Stimulated activated CD8-positive, alpha-beta memory T cell treated with anti-CD3 and anti-CD28 coated beads, Interleukin-2, amount 100 ng/mL, for 1 hour (primary cell): Measurements from ENCODE around the gene TFEC.
"Not testable (repeated sequence)": the region's sequence is repeated elsewhere in the genome, so short reads cannot be mapped to it uniquely, and the experiment has no call there.

Source experiments
- DNase-seq, 2 donors: peaks; one replicate each; pipeline ENCODE4 v3.0.0-alpha.2; 2020; ENCODE audit warnings: low read depth in 2 of 2

The TFEC gene

DNA sequence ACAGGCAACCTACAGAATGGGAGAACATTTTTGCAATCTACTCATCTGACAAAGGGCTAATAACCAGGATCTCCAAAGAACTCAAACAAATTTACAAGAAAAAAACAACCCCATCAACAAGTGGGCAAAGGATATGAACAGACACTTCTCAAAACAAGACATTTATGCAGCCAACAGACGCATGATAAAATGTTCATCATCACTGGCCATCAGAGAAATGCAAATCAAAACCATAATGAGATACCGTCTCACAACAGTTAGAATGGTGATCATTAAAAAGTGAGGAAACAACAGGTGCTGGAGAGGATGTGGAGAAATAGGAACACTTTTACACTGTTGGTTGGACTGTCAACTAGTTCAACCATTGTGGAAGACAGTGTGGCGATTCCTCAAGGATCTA lies 100.8 kb downstream of the TFEC start:
- not testable (repeated sequence) for DNase-seq

DNA sequence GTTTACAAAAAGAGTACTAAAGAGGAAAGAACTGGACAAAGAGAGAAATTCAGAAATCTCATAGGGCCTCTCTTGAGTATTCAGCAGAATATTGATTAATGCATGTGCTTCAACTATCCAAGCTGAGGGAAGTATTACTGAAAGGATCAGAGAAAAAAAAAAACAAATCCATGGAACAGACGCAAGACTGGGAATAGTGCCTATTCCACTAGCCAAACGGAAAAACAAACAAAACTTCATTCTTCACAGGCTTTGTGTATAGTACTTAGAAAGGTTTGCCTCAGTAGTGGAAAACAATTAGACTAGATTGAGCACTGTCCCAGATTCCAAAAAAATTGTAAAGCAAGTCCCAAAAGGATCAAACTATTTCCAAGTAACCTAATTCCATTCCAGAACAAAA lies 106.2 kb downstream of the TFEC start:
- DNase-seq = no peak

DNA sequence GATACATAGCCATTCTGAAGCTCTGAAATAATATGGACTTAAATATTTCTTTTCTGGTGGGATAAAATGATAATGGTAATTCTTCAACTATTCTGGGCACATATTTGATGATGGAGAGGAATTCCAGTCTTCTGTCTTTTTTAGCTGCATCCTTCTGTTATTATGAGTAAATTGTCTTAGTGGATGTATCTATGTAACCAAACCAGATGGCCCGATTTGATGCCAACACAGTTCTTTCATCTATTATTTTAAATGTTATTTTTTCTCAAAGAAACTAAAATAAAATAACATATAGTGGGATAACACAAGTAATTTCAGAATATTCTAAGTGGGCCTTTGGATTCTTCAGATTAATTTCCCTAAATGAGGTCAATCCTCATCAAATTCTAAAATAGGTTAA lies 110.2 kb downstream of the TFEC start:
- DNase-seq = no peak

DNA sequence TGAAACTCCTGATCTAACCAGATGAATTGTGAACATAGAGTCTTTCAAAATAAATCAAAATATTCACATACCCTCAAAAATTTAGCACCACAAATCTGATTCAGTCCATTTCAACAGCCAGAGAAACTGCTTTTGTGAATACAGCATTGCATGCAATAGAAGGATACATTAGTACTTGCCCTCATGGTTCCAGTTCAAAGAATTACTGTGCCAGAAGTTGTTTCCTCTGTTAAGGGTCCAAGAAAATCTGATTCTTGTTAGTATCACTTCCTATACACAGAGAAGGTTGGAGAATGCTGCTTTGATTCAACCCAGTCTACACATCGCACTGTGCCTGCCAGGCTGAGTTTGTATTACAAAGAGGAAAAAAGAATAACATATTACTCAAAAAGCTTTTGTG lies 115.6 kb downstream of the TFEC start:
- DNase-seq = no peak

DNA sequence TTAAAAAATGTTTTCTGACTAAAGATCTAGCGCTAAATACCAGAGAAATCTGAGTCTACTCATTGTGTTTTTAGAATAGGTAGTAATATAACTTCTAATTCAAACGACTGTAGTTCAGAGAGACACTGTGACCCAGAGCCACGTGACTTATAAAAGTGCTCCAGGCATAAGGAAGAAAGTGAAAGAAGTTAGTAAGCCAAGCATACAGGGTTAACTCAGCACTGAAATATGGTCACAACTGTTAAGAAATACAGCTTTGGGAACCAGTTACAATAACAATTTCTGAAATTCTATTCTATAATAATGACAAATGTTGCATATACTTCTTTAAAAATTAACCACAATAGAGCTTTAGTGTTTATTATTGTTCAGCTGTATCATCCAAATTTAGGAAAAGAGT lies 119.1 kb downstream of the TFEC start:
- no peak for DNase-seq

DNA sequence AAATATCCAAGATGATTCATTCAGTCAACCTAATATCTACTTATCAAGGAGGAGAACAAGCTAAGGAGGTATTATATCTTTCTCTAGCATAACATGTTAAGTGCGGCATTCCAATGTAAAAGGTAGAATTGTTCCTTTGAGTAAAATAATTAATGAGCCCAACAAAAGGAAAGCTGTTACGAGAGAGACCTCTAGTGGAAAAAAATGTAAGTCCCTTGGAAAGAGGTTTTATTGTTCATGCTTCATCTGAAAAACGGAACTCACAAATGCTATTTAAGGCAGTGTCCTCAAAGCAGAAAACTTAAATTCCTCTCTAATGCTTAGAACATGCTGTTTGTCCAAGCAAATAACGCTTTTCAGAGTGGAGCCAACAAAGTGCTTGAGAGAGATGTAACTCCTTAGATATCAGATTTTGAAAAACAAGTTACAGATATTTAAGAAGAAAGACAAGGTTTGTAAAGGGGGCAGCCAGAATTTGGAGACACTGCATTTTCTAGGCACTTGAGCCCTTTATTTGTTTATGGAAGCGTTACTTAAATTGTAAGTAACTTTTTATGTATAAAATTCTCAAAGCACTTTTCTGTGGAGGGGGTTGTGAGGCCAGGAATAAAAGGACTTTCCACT lies 119.9 kb downstream of the TFEC start:
- DNase-seq = no peak

DNA sequence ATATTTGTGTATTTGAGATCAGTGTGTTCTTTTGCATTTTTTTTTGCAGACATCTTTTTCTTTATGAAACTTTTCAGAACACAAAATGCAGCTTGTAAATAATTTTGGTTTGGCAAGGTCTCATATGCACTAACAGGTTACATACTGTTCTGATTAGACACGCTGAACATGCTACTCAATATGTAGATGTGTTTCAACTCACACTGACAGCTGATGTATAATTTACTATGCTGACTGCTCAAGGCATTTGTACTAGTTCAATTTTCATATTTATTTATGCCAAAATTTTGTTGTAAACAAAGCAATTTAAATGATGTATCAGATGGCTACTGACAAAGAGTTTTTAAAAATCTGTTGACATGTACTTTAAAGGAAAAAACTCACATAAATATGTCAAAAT lies 123.8 kb downstream of the TFEC start:
- DNase-seq = no peak

DNA sequence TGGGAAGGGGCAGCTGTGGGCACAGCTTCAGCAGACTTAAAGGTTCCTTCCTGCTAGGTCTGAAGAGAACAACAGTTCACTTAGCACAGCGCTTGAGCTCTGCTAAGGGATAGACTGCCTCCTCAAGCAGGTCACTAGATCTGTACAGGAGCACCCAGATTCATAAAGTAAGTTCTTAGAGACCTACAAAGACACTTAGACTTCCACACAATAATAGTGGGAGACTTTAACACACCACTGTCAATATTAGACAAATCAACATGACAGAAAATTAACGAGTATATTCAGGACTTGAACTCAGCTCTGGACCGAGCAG lies 140.9 kb downstream of the TFEC start:
- DNase-seq = no peak

DNA sequence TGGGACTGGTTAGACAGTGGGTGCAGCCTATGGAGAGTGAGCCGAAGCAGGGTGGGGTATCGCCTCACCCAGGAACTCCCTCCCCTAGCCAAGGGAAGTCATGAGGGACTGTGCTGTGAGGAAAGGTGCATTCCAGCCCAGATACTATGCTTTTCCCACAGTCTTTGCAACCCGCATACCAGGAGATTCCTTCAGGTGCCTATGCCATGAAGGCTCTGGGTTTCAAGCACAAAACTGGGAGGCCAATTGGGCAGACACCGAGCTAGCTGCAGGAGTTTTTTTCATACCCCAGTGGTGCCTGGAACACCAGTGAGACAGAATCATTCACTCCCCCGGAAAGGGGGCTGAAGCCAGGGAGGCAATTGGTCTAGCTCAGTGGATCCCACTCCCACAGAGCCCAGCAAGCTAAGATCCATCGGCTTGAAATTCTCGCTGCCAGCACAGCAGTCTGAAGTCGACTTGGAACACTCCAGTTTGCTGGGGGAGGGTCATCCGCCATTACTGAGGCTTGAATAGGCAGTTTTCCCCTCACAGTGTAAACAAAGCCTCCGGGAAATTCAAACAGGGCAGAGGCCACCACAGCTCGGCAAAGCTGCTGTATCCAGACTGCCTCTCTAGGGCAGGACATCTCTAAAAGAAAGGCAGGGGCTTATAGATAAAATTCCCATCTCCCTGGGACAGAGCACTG lies 141.4 kb downstream of the TFEC start:
- DNase-seq = no peak

DNA sequence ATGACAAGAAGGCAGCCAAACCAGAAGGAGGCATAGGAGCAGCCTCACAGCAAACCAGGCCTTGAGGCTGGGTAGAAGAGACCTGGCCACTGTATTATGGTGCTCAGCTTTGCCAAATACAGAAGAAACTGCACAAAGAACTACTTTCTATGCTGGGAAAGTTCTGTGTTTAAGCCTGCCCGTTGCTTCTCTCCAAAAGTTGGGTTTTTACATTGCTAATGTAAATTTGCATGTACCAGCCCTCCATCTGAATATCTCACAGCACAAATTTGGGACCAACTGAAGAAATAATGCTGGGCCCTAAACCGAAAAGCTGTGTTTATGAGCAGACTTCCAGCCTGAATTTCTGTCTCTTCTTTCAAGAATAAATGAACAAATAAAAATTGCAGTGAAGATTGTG lies 145.0 kb downstream of the TFEC start:
- no peak for DNase-seq
